Naive B cell (primary cell): Measurements from ENCODE around the gene CEMIP. TPM values are rescaled to one million over a fixed set of nuclear protein-coding genes. Genes with fewer than 3 reads are reported as not detected.

ENCODE experiments used
- ATAC-seq, 2 donors: fragments of 150-1000 bp; cut with Tn5 transposase; 2 replicates each; pipeline ENCODE4 v1.10.0; 2021; ENCODE audit warnings: low read depth in 2 of 2, mild to moderate bottlenecking in 2 of 2, moderate library complexity in 2 of 2
- DNase-seq: peaks from one replicate; pipeline ENCODE4 v3.0.0; 2022
- H3K27ac Mint-ChIP-seq, 6 donors: one replicate each; pipeline ENCODE4 v1.8.0; 2020 to 2022; ENCODE audit warnings: mild to moderate bottlenecking in 6 of 6, mixed read lengths in 6 of 6, moderate library complexity in 5 of 6, inconsistent platforms in 2 of 6
- H3K27me3 Mint-ChIP-seq, 3 donors: one replicate each; pipeline ENCODE4 v1.8.0; 2021 to 2022; ENCODE audit warnings: mixed read lengths in 3 of 3, mild to moderate bottlenecking in 1 of 3
- H3K36me3 Mint-ChIP-seq, 2 donors: one replicate each; pipeline ENCODE4 v1.8.0; 2020 to 2022; ENCODE audit warnings: mixed read lengths in 2 of 2, inconsistent platforms in 1 of 2, mild to moderate bottlenecking in 1 of 2
- H3K4me1 Mint-ChIP-seq, 3 donors: one replicate each; pipeline ENCODE4 v1.8.0; 2020 to 2022; ENCODE audit warnings: mixed read lengths in 3 of 3, inconsistent platforms in 1 of 3, mild to moderate bottlenecking in 1 of 3, moderate library complexity in 1 of 3
- H3K4me3 Mint-ChIP-seq, 8 donors: one replicate each; pipeline ENCODE4 v1.8.0; 2020 to 2022; ENCODE audit warnings: mild to moderate bottlenecking in 8 of 8, mixed read lengths in 8 of 8, moderate library complexity in 8 of 8, inconsistent platforms in 2 of 8
- H3K9me3 Mint-ChIP-seq, 7 donors: one replicate each; pipeline ENCODE4 v1.8.0; 2020 to 2022; ENCODE audit warnings: mixed read lengths in 7 of 7, mild to moderate bottlenecking in 5 of 7, inconsistent platforms in 2 of 7, moderate library complexity in 1 of 7
- polyA plus RNA-seq, 6 donors: library from polyadenylated mRNA; unstranded; fragments of 300-500 nt; fragmentation: Illumina TruSeq; gene quantifications; one replicate each; pipeline ENCODE4 v1.2.3, GENCODE V29; 2021; ENCODE audit warnings: low read depth in 6 of 6

CEMIP gene
- polyA plus RNA-seq, 6 donors from 2014 or later: 0.03 to 0.12 (median 0.05) TPM; not detected in 3

GRCh38 chr15:80992006-80992405, 212.8 kb downstream of the CEMIP start:
- peaks cover 16 to 37% (median 25%) of the 10 kb centered on the region in 3 donors for H3K4me1 Mint-ChIP-seq

GRCh38 chr15:80992441-80992840, 213.3 kb downstream of the CEMIP start:
- H3K4me3 Mint-ChIP-seq: no peak overlapping the region
- ATAC-seq: no peak
- H3K36me3 Mint-ChIP-seq: no peaks in the 10 kb centered on the region
- no peak for DNase-seq
- H3K27me3 Mint-ChIP-seq: no peaks in the 10 kb centered on the region
- peaks cover 16 to 32% (median 25%) of the 10 kb centered on the region in 3 donors for H3K4me1 Mint-ChIP-seq
- H3K27ac Mint-ChIP-seq: no peak overlapping the region
- peaks cover 0 to 5% (median 0%) of the 10 kb centered on the region in 7 donors for H3K9me3 Mint-ChIP-seq

More at GRCh38 chr15:80992006-80992405, 212.8 kb downstream of the CEMIP start:
- no peak for DNase-seq
- Mint-ChIP-seq H3K36me3 (no peaks in the 10 kb centered on the region), H3K4me3 (no peak overlapping the region), H3K27ac (no peak overlapping the region), H3K9me3 (peaks cover 0 to 5% (median 0%) of the 10 kb centered on the region in 7 donors), H3K27me3 (no peaks in the 10 kb centered on the region)
- no peak for ATAC-seq

DNA sequence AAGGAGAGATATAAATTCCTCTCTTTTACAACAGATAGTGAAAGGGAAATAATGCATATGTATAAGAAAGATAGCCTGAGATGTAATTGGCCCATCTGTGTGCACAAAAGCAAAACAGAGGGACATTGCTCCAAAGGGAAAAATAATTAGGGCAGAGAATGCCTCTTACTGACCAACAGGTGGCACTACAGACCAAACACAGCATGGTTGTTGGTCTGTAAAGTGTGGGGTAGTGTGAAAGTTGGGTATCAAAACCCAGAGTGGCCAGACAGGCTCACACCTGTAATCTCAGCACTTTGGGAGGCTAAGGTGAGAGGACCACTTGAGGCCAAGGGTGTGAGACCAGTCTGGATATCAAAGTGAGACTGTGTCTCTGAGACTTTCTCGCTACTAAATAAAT, 217.1 kb downstream of the CEMIP start:
- peaks cover 14 to 25% (median 23%) of the 10 kb centered on the region in 3 donors for H3K4me1 Mint-ChIP-seq
- peaks cover 0 to 5% (median 0%) of the 10 kb centered on the region in 7 donors for H3K9me3 Mint-ChIP-seq
- ATAC-seq: no peak
- H3K27me3 Mint-ChIP-seq: no peaks in the 10 kb centered on the region
- no peak for DNase-seq
- peak overlapping the region in 1 of 6 donors; percentile 16 for H3K27ac Mint-ChIP-seq
- H3K4me3 Mint-ChIP-seq: no peak overlapping the region
- H3K36me3 Mint-ChIP-seq: no peaks in the 10 kb centered on the region

DNA sequence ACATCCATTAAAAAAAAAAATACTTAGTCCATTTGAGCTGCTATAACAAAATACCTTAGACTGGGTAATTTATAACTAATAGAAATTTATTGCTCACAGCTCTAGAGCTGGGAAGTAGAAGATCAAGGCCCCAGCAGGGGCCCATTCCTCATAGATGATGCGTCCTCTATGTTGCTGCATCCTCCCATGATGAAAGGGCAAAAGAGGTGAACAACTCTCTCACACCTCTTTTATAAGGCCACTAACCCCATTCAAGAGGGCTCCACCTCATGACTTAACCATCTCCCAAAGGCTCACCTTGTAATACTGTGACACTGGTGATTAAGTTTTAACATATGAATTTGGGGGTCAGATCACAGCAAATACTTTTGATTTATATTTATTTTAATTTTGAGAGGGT, 218.5 kb downstream of the CEMIP start:
- peak overlapping the region in 1 of 6 donors; percentile 66 for H3K27ac Mint-ChIP-seq
- peaks cover 0 to 5% (median 0%) of the 10 kb centered on the region in 7 donors for H3K9me3 Mint-ChIP-seq
- H3K36me3 Mint-ChIP-seq: no peaks in the 10 kb centered on the region
- no peak for DNase-seq
- H3K4me3 Mint-ChIP-seq: peak overlapping the region in 1 of 8 donors; percentile 79
- H3K4me1 Mint-ChIP-seq: peaks cover 14 to 21% (median 17%) of the 10 kb centered on the region in 3 donors
- no peaks in the 10 kb centered on the region for H3K27me3 Mint-ChIP-seq
- no peak for ATAC-seq

DNA sequence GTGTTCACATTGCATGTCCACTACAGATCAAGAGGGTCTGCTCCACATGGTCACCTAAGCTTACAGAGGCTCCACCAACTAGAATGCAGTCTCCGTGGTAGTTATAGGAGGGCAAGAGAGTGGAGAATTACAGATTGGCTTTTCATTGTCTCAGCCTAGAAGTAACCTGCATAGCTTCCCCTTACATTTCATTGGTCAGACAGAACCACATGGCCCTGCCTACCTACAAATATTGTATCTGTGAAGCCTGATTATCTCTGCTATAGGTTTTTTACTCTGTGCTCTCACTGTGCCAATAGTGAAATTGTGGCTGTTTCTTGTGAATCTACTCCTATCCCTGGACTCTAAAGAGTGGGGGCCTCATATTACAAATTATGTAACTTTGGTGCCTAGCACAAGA, 219.1 kb downstream of the CEMIP start:
- Mint-ChIP-seq H3K36me3 (peaks cover 0 to under 1% of the 10 kb centered on the region in 2 donors), H3K27ac (peak overlapping the region in 5 of 6 donors; percentile 29 to 94 (median 78)), H3K9me3 (peaks cover 0 to 5% (median 0%) of the 10 kb centered on the region in 7 donors), H3K4me3 (peak overlapping the region in 4 of 8 donors; percentile 5 to 79 (median 23)), H3K27me3 (no peaks in the 10 kb centered on the region), H3K4me1 (peaks cover 15 to 21% (median 20%) of the 10 kb centered on the region in 3 donors)
- peak in 1 of 2 donors; percentile 5 for ATAC-seq
- no peak for DNase-seq

DNA sequence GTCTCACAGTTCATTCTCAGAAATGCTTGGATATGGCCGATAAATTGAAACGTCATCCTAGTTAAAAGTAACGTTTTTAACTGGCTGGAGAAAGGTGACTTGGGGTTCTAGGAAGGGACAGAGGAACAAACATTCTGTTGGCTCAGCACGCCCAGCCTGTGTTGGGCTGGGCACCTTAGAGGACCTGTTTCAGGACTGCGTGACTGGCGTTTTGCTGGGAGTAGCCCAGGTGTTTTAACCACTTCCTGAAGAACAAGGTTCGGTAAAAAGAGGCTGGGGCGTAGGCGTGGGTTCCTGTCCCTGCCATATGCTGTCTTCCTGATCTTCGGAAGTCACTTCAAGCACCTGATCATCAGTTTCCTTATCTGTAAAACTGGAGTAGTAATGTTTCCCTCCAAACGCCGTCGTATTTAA, 220.5 kb downstream of the CEMIP start:
- DNase-seq (peak; percentile 47), ATAC-seq (no peak)
- Mint-ChIP-seq H3K36me3 (peaks cover 0 to 5% of the 10 kb centered on the region in 2 donors), H3K4me3 (peak overlapping the region; percentile 90 to 98 (median 92)), H3K27ac (peak overlapping the region; percentile 93 to 99 (median 96)), H3K27me3 (no peaks in the 10 kb centered on the region), H3K9me3 (peaks cover 0 to 5% (median 0%) of the 10 kb centered on the region in 7 donors), H3K4me1 (peaks cover 28 to 35% (median 30%) of the 10 kb centered on the region in 3 donors)

DNA sequence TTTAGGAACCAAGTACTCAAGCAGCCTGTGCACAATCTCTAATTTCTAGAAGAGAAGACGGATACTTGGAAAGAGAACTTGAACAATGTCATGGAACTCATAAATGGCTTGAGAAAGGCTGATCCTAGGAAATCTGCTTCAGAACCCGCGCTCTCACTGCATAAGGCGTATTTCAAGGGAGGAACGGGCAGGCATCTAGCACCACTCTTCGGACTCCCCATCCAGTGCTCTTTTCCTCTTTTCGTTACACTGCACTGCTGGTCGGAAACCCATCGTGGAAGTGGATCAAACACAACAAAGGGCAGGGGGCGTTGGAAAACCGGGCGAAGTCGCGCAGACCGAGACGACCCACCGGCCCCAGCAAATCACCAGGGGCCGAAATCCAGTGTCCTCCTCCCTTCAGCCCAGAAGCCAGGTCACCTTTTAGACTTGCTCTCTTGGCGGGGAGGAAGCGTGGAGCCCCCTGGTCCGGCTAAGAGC, 221.0 kb downstream of the CEMIP start:
- ATAC-seq (no peak), DNase-seq (no peak)
- H3K4me3 Mint-ChIP-seq: peak overlapping the region; percentile 90 to 98 (median 92)
- H3K36me3 Mint-ChIP-seq: peaks cover 0 to 5% of the 10 kb centered on the region in 2 donors
- peaks cover 0 to 5% (median 0%) of the 10 kb centered on the region in 7 donors for H3K9me3 Mint-ChIP-seq
- peak overlapping the region; percentile 93 to 99 (median 96) for H3K27ac Mint-ChIP-seq
- H3K4me1 Mint-ChIP-seq: peaks cover 31 to 40% (median 34%) of the 10 kb centered on the region in 3 donors
- H3K27me3 Mint-ChIP-seq: no peaks in the 10 kb centered on the region

DNA sequence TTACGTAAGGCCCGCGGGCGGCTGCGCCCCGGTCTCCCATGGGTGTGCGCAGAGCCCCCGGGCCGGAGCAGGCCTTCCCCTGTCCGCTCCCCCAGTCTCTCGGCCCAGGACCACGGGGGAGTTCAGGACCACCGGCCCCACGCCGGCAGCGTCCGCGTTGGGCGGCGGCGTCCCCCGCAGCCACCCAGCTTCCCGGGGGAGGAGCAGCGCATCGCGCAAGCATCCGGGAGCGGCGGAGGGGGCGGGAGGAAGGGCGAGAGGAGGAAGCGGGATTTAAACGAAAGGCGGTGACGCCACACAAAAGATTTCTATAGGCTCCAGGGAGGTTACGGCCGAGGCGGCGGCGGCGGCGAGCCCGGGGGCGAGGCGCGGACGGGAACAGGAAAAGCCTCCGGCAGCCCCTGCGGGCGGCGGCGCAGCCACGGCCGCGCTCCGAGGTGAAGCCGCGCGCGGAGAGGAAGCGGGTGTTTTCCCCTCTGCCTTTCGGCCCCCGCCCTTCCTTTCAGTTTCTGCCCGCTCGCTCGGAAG, 221.5 kb downstream of the CEMIP start, which contains the start of gene TLNRD1:
TSS of gene TLNRD1 (plus strand) at position 300 of the 528 bp plus-strand sequence. CDS start 1,349 bp downstream, outside the sequence.
- Mint-ChIP-seq H3K36me3 (peaks cover 0 to 5% of the 10 kb centered on the region in 2 donors), H3K27me3 (no peaks in the 10 kb centered on the region), H3K4me1 (peaks cover 33 to 40% (median 39%) of the 10 kb centered on the region in 3 donors), H3K4me3 (peak within 1 kb of the TSS; percentile 90 to 98 (median 92)), H3K27ac (peak within 1 kb of the TSS; percentile 93 to 99 (median 96)), H3K9me3 (peaks cover 0 to 5% (median 0%) of the 10 kb centered on the region in 7 donors)
- ATAC-seq (peak; percentile 72 to 73), DNase-seq (peak; percentile 88)

Other genes with a start within 250 kb of the CEMIP start
- 1 to 10 TPM in 2 of 6 donors, under 1 TPM in 3, not detected in 1; 0.29 to 1.0 (median 0.37) TPM for gene ABHD17C, start 84.1 kb upstream of the CEMIP start, polyA plus RNA-seq
- gene MESD, start 210.4 kb downstream of the CEMIP start, polyA plus RNA-seq: 10 to 100 TPM; 16.0 to 24.8 (median 20.4) TPM
- gene TLNRD1, start 221.6 kb downstream of the CEMIP start, polyA plus RNA-seq: 1 to 10 TPM; 3.0 to 6.4 (median 5.2) TPM